Raji (cell line): ENCODE data around the gene NARS2.

Experiments used
- POLR2A ChIP-seq: IDR thresholded peaks from 2 replicates; pipeline ENCODE4 v1.6.1; 2011; ENCODE audit warnings: low read depth, low read length, control low read depth; ENCODE audit not compliant: insufficient read depth

NARS2 gene, protein sequence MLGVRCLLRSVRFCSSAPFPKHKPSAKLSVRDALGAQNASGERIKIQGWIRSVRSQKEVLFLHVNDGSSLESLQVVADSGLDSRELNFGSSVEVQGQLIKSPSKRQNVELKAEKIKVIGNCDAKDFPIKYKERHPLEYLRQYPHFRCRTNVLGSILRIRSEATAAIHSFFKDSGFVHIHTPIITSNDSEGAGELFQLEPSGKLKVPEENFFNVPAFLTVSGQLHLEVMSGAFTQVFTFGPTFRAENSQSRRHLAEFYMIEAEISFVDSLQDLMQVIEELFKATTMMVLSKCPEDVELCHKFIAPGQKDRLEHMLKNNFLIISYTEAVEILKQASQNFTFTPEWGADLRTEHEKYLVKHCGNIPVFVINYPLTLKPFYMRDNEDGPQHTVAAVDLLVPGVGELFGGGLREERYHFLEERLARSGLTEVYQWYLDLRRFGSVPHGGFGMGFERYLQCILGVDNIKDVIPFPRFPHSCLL

DNA sequence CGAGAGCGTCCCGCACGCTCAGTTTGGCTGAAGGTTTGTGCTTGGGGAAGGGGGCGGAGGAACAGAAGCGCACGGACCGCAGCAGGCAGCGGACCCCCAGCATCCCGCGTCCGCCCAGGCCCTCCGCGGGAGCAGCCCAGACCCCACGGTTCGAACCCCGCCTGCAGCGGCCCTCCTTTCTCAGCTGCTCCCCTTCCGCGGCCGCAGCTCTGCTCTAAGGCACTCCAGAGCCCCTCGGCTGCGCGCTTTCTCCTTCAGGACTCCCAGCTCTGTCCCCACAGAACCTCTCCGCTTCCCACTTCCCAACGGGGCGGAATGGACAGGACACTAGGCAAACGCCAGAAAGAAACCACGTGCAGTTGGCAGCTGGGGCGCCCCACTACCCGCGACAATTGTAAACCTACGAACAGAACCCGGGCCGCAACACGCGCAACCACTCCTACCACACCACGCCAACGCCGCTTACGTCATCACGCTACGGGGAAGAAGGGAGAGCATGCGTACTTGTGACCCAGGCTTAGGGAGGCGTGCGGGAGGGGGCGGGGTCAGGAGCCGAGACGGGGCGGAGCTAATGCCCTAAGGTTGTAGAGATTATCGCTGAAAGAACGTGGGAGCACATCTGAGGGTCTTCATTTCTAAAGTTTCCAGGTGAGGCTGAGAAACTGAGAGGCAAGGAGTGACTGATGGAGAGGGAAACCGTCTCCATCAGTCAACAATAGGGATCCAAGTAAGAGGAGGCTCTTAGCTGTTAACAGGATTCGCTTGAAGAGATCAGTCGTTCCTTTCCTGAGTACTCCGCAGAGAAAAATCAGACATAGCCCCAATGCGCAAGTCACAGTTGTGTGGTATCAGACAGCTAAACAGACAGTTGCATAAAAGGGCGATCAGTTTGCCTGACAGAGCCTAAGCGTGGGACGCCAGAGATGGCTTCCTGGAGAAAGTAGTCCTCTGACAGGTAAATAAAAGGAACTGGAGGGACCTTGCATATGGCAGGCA lies at the start of gene NARS2:
Gene NARS2 (minus strand): TSS at position 479 of the 996 bp plus-strand sequence. CDS start 376 bp downstream, at position 103.
- peak; percentile 97 for TF ChIP-seq POLR2A

DNA sequence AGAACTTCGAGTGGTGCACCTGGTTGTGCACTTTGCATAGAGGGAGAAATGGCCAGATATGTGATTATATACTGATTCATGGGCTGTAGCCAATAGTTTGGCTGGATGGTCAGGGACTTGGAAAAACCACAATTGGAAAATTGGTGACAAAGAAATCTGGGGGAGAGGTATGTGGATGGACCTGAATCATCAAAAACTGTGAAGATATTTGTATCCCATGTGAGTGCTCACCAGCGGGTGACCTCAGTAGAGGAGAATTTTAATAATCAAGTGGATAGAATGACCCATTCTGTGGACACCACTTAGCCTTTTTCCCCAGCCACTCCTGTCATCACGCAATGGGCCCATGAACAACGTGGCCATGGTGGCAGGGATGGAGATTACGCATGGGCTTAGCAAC lies 48.0 kb upstream of the NARS2 start:
- no peak for TF ChIP-seq POLR2A

DNA sequence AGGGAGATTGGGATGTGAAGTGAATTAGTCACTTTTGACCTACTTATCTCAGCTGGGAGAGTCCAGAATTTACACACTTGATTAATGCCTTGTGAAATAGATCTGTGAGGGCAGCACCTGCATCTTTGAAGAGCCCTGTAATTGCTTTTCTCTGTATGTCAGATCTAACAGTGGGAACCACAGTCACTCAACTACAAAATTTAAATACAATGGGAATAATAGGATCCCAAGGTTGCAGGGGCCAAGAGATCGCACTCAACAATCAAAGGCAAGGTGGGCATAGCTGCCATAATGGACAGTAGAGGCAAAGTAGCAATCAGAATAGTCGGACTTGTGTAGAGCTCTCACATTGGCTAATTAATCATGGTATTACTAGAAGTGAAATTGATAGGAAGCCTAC lies 45.5 kb upstream of the NARS2 start:
- no peak for TF ChIP-seq POLR2A

DNA sequence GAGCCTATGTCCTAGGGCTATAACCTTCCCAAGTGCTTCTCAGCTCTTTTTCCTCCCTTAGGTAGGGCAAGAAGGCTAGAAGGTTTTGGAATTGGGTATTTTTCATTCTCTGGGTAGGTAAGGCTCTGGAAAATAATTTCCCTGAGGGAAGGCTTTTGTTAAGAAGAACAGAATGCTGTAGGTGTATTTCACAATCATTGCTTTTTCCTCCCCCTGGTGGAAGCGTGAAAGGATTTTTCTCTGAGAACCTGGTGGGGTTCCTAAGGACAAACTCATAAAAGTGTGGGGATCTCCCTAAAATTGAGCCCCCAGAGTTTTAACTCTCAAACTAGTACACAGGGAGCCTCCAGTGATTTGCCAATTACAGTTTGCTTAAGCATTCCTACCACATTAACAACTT lies 41.1 kb upstream of the NARS2 start:
- no peak for TF ChIP-seq POLR2A

DNA sequence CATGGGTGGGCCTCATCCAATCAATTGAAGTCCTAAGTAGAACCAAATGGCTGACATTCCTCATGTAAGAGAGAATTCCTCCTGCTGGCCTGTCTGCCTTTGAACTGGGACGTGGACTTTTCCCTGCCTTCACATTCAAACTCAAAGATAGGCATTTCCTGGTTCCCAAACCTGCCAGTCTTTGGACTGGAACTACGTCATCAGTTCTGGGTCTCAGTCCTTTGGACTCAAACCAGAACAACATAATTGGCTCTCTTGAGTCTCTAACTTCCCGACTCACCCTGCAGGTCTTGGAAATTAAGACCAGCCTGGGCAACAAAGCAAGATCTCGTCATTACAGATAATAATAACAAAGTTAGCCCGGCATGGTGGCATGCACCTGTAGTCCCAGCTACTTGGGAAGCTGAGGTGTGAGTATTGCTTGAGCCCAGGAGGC lies 38.7 kb upstream of the NARS2 start:
- no peak for TF ChIP-seq POLR2A

DNA sequence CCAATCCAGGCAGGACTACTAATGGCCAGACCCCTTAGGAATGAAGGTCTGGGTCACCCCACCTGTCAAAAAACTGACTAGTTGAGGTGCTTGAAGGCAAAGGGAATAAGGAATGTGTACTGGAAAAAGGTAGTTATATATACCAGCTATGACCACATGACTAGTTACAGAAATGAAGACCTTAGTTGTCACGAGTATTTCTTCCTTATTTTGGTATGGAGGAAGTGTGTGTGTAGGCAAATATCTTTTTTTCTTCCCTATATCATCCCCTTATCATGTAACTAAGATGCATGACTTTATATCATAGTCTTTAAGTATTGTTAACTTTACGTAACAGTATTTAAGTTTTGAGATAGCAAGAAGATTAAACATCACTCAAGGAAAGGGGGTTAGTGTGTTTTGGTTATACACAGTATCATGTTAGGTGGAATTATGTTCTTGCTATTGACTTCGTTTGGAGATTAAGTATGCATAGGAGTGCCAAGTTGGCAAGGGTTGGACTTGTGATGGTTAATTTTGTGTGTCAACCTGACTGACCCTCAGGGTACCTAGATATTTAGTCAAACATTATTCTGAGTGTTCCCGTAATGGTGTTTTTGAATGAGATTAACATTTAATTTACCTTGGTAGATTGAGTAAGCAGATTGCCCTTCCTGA lies 38.2 kb upstream of the NARS2 start:
- no peak for TF ChIP-seq POLR2A

DNA sequence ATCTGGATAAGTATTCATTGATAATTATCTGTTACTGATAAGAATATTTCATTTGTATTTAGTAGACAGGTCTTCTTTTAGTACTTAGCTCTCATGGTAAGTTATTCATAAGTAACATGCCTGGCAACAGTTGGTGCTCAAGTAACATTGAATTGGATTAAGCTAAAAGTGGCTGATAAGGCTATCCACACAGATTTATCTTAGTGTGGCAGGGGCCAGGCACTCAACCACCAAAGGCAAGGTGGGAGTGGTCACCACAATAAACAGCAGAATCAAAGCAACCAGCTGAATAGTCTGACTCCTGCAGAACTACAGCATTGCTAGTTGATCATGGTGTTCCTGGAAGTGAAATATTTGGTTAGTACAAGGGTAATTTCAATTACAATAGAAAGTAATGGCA lies 33.0 kb upstream of the NARS2 start:
- no peak for TF ChIP-seq POLR2A

DNA sequence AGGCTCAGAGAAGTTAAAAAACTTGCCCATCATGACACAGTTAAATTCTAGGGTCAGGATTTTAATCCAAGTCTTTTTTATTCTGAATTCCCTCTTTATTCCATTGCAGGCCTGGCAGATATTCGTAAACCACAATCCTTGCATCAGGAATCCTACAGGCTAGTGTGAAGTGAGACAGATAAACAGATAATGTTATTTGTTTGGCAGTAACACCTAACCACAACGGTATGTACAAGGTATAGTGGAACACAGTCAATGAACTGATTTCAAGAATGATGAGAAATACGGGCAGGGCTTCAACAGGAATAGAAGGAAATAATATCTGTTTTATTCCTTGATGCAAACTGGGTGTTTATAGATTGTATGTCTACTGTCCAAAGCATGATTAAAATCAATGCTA lies 32.0 kb upstream of the NARS2 start:
- no peak for TF ChIP-seq POLR2A

DNA sequence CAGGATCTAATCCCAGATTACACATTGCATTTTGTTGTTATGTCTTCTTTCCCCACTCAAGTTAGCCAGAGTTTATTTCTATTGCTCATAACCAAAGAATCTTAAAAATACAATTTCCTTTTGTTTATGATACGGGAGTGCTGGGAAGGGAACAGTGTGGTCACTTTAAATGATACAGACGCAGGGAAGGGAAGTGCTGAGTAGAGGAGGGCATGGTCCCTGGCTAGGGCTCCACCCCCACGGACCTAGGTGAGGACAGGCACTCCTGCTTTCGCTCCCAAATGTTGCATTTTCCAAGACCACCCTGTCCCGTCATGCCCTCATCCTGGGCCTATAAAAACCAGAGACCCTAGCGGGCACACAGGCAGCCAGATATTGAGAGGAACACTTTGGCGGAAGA lies 30.6 kb upstream of the NARS2 start:
- no peak for TF ChIP-seq POLR2A

DNA sequence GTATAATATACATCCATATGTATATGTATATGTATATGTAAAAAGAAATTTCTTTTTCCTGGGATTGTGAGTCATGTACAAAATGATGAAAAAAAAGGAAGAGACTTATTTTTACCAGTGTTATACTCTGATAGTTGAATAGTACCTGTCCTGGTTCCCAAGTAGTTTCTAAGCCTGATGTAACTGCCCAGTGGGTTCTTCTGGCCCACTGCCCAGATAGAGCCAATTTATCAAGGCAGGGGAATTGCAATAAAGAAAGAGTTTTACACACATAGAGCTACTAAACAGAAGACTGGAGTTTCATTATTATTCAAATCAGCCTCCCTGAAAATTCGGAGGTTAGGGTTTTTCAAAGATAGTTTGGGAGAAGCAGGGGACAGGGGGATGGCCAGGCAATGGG lies 29.1 kb upstream of the NARS2 start:
- TF ChIP-seq POLR2A = no peak

DNA sequence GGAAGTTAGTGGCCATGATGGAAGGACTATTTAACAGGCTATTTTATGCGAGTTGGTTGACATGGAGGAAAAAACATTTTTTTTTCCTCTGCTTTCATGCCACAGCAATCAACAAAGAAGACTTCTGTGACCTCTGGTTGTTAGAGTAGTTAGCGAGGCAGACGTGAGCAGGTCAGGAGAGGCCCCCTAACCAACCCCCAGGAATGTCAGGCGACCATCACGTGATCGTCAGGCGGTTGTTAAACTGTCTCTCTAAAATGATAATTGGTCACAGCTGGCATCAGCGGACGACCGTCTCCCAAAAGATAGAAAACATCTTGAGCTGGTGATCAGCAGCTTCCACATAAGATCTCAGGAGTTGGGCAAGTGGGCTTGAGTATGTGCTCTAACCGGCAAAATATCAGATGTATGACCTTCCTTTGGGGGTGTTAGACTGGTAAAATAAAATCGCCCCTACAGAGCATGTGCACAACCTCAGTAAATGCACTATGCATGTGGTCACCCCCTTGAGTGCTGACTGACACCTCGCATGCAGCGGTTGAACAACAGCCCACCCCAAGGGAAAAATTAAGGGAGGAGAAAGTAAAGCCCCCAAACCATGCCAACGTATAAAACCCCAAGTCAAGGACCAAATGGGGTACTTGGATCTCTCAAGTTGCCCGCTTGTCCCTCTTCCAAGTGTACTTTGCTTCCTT lies 20.9 kb upstream of the NARS2 start:
- TF ChIP-seq POLR2A = no peak

DNA sequence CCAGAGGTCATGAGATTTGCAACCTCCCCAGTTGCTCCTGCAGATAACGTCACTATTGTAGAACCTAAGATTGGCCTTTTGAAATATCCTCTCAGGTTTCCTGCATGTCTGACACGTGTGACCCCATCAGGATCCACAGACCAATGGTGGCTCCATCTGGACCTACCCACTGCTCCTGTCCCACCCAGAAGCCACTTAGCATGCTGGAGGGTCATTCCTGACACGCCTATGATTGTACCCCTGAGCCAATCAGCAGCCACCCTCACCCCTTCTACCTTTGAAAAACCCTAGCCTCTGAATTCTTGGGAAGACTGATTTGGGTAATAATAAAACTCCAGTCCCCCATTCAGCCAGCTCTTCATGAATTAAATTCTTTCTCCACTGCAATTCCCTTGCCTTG lies 20.1 kb upstream of the NARS2 start:
- TF ChIP-seq POLR2A = no peak

DNA sequence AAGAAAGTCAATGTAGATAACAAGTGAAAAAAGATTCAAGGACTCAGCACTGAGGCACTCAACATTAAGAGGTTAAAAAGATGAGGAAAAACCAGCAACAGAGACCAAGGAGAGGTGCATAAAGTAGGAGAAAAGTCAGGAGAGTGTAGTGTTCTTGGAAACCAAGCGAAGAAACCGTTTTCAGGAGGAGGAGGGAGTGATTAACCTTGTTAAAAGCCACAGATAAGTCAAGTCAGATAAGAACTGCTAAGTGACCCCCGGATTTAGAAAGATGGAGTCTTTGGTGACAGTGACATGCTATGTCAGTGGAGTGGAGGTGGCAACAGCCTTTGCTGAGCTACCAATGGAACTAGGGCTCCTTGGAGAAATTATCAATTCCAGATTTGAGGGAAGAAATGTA lies 13.9 kb upstream of the NARS2 start:
- no peak for TF ChIP-seq POLR2A

DNA sequence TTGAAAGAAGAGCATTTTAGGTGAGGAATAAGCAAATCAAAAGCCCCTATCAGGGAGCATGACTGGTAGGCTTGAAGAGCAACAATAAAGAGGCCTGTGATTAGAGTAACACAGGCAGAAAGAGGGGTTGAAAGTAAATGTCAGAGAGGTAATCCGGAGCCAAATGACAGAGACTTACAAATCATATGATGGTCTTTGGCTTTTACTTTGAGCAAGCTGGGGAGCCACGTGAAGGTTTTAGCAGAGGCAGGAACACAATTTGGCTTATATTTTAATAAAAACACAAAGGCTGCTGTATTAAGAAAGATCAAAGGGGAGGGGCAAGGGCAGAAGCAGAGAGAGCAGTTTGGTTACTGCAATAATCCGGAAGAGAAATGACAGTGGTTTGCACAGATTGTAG lies 12.8 kb upstream of the NARS2 start:
- no peak for TF ChIP-seq POLR2A
